Measurements from ENCODE around the gene TNS1.

Gene TNS1

DNA sequence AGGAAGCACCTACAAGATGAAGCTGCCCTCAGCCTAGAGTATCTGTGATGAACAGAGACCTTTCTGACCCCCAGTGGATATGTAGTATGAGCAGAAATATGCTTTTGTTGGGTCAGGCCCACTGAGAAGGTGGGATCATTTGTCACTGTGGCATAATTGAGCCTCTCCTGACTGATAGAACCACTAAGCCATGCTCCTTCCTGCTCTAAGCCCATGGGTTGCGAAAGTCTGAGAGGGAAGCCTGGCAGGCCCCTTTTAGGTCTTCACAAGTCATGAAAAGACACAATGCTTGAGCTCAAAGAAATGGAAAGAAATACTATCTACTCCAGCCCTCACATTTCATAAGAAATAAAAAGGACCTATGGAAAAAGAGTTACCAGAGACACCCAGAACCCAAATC is 127.7 kb downstream of the TNS1 start:
- Mint-ChIP-seq H3K27me3 (no peaks in the 10 kb centered on the region), H3K4me1 (no peaks in the 10 kb centered on the region), H3K4me3 (no peak overlapping the region), H3K27ac (no peak overlapping the region), H3K36me3 (ENCODE audit: low read depth) (no peaks in the 10 kb centered on the region), H3K9me3 (no peaks in the 10 kb centered on the region)
- no peak for ATAC-seq
- no peak for DNase-seq

DNA sequence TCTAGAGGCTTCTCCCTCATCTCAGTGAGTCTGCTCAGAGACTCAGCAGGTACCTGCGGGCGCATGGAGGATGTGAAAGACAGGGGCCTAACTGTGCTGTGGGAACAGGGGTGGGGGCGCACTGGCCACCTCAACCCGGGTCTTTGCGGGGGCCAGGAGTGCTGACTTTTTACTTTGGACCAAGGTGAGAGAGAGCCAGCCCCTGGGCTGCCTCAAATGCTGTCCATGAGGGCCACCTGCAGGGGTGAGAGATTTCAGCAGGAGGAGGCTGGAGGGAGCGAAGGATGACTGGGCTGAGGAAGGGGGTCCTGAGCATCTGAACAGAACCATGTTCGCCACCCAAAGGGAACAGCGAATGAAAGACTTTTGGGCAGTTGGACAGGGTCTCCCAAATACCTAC is 129.4 kb downstream of the TNS1 start:
- no peaks in the 10 kb centered on the region for H3K9me3 Mint-ChIP-seq
- DNase-seq (no peak), ATAC-seq (no peak)
- no peaks in the 10 kb centered on the region for H3K4me1 Mint-ChIP-seq
- no peaks in the 10 kb centered on the region for H3K27me3 Mint-ChIP-seq
- no peak overlapping the region for H3K4me3 Mint-ChIP-seq
- no peak overlapping the region for H3K27ac Mint-ChIP-seq
- H3K36me3 Mint-ChIP-seq (ENCODE audit: low read depth) = no peaks in the 10 kb centered on the region

DNA sequence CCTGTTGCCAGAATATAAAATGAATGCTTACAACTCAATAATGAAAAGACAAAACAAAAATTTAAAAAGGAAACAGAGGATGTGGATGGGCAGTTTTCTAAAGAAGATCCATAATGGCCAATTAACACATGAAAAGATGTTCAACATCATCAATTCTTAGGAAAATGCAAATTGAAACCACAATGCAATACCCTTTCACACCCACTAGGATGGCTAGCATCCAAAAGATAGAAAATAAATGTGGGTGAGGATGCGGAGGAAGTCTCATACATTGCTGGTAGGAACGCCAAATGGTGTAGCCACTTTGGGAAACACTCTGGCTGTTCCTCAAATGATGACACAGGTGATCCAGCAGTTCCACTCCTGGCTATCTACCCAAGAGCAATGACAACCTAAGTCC is 130.5 kb downstream of the TNS1 start:
- no peaks in the 10 kb centered on the region for H3K27me3 Mint-ChIP-seq
- H3K9me3 Mint-ChIP-seq = no peaks in the 10 kb centered on the region
- H3K27ac Mint-ChIP-seq = no peak overlapping the region
- no peak overlapping the region for H3K4me3 Mint-ChIP-seq
- no peaks in the 10 kb centered on the region for H3K4me1 Mint-ChIP-seq
- DNase-seq = no peak
- no peaks in the 10 kb centered on the region for H3K36me3 Mint-ChIP-seq (ENCODE audit: low read depth)
- no peak for ATAC-seq

DNA sequence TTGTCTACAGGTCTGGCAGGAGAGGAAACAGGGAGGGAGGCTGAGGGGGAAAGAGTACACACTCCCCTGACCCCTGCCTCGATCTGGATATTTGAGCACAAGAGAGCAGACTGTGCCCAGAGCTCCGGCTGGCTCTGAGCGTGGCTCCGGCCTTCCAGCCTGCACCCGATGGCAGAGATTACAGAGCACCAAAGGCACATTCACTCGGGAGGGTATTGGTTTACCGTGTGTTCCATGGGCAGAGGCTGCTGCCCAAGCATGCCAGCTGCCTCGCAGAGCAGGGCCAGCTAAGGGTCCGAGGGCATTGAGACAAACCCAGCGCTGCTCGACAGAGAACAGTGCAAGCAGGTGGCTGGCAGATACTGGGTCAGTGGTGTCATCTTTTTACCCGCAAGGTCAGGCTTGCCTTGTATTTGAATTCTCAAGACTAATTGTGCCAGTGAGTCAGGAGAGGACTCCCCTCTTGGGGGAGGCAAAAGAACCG is 132.2 kb downstream of the TNS1 start:
- no peak overlapping the region for H3K27ac Mint-ChIP-seq
- H3K4me3 Mint-ChIP-seq = no peak overlapping the region
- ATAC-seq (no peak), DNase-seq (no peak)
- H3K9me3 Mint-ChIP-seq = no peaks in the 10 kb centered on the region
- no peaks in the 10 kb centered on the region for H3K27me3 Mint-ChIP-seq
- H3K36me3 Mint-ChIP-seq (ENCODE audit: low read depth) = no peaks in the 10 kb centered on the region
- no peaks in the 10 kb centered on the region for H3K4me1 Mint-ChIP-seq

DNA sequence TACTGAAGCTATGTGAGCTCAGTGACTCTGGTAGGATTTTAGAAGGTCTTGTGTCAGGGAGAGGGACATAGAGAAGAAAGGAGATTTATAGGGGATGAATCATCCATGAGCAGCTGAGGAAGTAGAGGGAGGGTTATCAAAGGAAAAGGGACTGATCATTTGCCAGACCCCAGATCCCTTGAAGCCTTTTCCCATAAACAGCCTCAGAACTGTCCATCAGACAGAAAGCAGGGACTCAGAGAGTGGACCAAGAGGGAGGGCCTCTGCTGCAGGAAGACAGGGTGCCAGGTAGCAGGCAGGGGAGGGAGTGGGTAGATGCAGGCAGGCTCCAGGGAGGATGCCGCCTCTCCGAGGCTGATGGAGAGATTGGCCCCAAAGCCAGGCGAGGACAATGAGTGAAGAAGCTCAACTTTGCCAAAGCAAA is 133.9 kb downstream of the TNS1 start:
- H3K4me1 Mint-ChIP-seq = peaks cover 7% of the 10 kb centered on the region
- no peaks in the 10 kb centered on the region for H3K27me3 Mint-ChIP-seq
- no peak overlapping the region for H3K4me3 Mint-ChIP-seq
- DNase-seq (no peak), ATAC-seq (no peak)
- H3K27ac Mint-ChIP-seq = no peak overlapping the region
- H3K36me3 Mint-ChIP-seq (ENCODE audit: low read depth) = no peaks in the 10 kb centered on the region
- no peaks in the 10 kb centered on the region for H3K9me3 Mint-ChIP-seq

DNA sequence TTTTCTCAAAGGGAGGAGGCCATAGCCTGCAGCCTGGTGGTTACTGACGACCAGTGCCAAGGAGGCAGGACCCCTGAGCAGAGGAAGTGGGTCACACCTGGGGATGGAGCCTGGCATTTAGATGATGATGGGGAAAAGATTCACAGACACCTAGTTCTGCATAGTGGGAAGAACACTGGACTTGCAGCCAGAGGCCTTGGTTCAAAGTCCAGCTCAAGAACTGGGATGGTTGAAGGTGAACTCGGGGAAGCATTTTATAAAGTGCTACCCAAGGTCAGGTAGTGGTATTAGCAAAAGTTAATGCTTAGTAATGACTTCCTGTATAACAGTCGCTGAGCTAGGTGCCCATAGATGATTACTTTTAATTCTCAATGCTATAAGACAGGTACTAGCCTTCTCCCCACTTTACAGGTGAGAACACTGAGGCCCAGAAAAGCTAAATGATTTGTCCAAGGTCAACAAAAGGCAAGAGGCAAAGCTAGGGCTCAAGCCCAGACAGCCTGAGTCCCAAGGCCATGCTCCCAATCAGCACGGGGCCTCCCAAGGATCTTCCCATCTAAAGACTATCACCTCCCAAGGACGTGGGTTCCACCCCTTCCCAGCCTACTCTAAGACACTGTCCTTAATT is 134.4 kb downstream of the TNS1 start:
- H3K4me3 Mint-ChIP-seq = no peak overlapping the region
- H3K27ac Mint-ChIP-seq = no peak overlapping the region
- DNase-seq (no peak), ATAC-seq (no peak)
- H3K9me3 Mint-ChIP-seq = no peaks in the 10 kb centered on the region
- peaks cover 8% of the 10 kb centered on the region for H3K4me1 Mint-ChIP-seq
- H3K36me3 Mint-ChIP-seq (ENCODE audit: low read depth) = no peaks in the 10 kb centered on the region
- no peaks in the 10 kb centered on the region for H3K27me3 Mint-ChIP-seq

DNA sequence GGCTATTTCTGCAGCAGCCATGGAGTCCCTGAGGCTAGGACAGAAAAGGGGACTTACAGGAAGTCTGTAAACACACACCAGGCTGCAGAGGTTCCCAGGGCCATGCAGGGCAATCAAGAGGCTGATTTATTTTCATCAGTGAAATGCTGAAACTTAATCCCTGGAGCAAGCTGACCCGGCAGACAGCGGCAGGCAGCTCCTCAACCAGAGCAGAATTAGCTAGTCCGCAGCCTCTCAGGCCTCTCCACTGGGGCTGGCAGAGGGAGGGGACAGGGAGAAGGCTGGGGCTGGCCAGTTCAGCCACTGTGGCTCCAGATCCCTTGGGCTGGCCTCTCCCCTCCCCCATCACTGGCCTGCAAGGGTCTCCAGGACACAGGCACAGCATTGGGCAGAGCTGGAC is 136.3 kb downstream of the TNS1 start:
- H3K4me3 Mint-ChIP-seq = no peak overlapping the region
- H3K4me1 Mint-ChIP-seq = peaks cover 8% of the 10 kb centered on the region
- no peaks in the 10 kb centered on the region for H3K27me3 Mint-ChIP-seq
- ATAC-seq = no peak
- no peaks in the 10 kb centered on the region for H3K9me3 Mint-ChIP-seq
- DNase-seq = no peak
- no peaks in the 10 kb centered on the region for H3K36me3 Mint-ChIP-seq (ENCODE audit: low read depth)
- H3K27ac Mint-ChIP-seq = no peak overlapping the region

DNA sequence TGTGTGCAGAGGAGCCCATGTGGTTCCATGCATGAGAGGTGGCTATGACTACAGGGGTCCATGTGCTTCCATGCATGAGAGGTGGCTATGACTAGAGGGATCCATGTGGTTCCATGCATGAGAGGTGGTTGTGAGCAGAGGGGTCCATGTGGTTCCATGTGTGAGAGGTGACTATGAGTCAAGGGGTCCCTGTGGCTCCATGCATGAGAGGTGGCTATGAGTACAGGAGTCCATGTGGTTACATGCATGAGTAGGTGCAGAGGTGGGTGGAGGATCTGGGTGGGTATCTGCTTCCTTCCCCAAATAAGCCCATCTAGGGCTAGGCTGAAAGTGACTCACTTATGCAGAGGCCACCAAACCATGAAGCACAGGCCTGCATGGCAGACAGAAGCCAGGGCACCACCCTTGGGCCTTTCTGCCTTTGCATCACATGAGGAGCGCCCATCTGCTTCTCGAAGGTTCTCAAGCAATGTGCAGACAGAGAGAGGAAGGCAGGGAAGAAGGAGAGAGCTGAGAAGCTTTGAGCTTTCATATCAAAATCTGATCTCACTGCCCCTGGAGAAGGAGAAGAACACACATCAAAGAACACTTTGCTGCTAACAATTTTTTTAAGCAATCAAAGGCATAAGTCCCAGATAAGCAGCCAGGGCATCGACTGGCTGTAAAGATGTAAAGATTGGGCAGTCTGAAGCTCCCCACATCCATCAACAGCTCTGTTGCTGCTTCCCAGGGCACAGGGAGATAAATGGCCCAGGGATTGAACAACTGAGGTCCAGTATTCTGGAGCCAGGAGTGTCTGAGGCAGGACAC is 137.6 kb downstream of the TNS1 start:
- DNase-seq = peak; percentile 10
- Mint-ChIP-seq H3K9me3 (no peaks in the 10 kb centered on the region), H3K36me3 (ENCODE audit: low read depth) (no peaks in the 10 kb centered on the region), H3K4me1 (peaks cover 8% of the 10 kb centered on the region), H3K4me3 (no peak overlapping the region), H3K27me3 (no peaks in the 10 kb centered on the region), H3K27ac (no peak overlapping the region)
- ATAC-seq = peak; percentile 73

DNA sequence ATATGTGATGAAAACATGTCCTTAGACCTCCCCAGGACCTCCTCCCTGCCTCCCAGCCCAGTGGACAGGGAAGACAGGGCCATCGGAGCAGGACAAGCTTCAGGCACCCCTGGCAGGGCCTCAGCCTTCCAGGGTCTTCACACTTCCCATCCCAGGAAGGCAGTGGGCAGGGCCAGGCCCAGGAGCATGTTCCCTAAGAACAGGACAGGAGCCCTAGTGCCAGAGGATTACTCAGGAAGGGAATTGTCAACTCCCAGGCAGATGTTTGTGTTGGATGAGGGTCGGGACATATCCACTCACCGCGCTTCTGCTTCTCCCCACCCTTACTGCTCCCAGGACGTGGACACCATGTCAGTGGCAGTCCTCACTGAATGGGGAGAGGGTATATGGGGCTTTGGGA is 138.9 kb downstream of the TNS1 start:
- no peak overlapping the region for H3K27ac Mint-ChIP-seq
- peaks cover 8% of the 10 kb centered on the region for H3K4me1 Mint-ChIP-seq
- H3K36me3 Mint-ChIP-seq (ENCODE audit: low read depth) = no peaks in the 10 kb centered on the region
- ATAC-seq = no peak
- no peaks in the 10 kb centered on the region for H3K9me3 Mint-ChIP-seq
- no peaks in the 10 kb centered on the region for H3K27me3 Mint-ChIP-seq
- H3K4me3 Mint-ChIP-seq = no peak overlapping the region
- DNase-seq = no peak

DNA sequence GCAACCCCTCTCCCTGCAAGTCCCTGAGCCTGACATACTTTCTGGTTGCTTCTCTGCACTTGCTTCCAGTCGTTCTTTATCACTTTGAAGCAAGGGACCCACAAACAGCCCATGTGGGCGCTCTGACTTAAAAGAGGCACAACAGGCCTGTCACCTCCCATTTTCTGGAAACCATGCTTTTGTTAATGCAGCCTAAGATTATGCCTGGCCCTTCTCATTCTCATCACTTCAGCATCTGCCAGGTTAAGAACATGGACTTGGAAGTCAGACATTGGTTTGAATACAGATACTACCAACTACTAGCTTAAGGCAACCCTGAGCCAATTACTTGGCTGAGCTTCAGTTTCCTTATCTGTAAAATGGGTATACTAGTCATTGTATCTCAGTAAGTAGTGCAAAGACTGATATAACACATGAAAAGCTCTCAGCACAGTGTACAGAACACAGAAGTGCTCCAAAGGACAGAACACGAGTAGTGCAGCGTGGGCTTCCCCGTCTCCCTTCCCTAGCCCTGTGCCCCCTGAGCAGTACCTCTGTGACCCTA is 141.4 kb downstream of the TNS1 start:
- Mint-ChIP-seq H3K9me3 (no peaks in the 10 kb centered on the region), H3K4me1 (peaks cover 8% of the 10 kb centered on the region), H3K27me3 (no peaks in the 10 kb centered on the region), H3K4me3 (no peak overlapping the region), H3K36me3 (ENCODE audit: low read depth) (no peaks in the 10 kb centered on the region), H3K27ac (no peak overlapping the region)
- ATAC-seq = no peak
- DNase-seq = no peak

DNA sequence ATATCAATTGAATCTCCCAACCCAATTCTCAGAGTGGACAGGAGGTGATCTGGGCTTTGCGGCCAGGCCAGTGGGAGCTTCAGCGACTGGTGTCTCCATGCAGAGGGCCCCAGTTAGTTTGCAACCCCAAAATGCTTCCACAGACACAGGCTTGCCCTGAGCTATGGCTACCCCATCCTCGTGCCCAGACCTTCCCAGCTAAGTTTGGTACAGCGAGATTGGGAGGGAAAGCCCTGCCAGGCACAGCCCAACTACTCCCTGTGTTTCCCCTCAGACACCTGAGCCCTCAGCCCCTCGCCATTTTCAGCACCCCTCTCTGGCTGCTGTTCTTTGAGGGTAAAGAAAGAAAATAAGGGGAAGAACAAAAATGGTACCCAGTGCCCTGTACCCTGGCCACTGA is 142.9 kb downstream of the TNS1 start:
- Mint-ChIP-seq H3K36me3 (ENCODE audit: low read depth) (no peaks in the 10 kb centered on the region), H3K4me1 (peaks cover 5% of the 10 kb centered on the region), H3K27me3 (no peaks in the 10 kb centered on the region), H3K27ac (no peak overlapping the region), H3K4me3 (no peak overlapping the region), H3K9me3 (no peaks in the 10 kb centered on the region)
- no peak for DNase-seq
- no peak for ATAC-seq

DNA sequence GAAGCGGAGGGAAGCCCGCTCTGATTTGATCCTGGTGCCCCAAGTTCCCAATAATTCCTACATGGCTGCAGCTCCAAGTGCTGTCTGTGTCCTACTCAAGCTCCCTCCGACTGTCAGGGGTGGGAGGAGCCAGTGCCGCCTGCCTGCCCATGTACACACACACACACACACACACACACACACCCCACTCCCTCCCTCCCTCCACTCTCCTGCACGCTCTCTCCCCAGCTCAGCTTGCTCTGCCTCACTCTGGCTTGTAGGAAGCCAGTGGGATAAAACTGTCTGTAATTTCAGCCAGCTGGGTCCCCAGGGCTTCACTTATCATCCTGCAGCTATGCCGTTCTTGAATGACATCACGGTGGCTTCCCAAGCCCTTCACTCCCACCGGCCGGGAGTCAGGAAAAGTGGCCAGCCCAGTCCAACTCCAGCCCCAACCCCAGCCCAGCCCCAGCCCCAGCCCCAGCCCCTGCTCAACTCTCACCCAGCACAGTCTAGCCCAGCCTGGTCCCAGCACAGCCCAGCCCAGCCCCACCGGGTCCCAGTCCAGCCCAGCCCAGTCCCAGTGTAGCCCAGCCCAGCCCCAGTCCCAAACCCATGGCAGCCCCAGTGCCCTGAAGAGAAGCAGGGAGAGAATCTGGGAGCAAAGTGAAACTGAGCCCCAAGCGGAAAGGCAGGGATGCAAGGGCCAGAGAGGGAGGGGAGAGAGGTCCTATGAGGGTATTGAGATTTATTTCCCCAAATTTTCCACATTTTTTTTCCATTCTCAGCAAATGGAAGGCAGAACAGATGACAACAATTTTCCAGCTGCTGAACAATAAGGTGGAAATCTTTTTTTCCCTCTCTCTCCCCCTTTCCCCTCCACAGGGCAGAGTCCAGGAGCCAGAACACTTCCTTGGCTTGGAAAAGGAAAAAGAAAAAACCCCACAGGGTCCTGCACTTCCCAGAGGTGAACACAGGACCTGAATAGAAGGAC is 144.0 kb downstream of the TNS1 start:
- H3K27me3 Mint-ChIP-seq = no peaks in the 10 kb centered on the region
- DNase-seq = no peak
- no peak for ATAC-seq
- H3K27ac Mint-ChIP-seq = no peak overlapping the region
- peaks cover 2% of the 10 kb centered on the region for H3K4me1 Mint-ChIP-seq
- no peaks in the 10 kb centered on the region for H3K36me3 Mint-ChIP-seq (ENCODE audit: low read depth)
- H3K4me3 Mint-ChIP-seq = no peak overlapping the region
- no peaks in the 10 kb centered on the region for H3K9me3 Mint-ChIP-seq

DNA sequence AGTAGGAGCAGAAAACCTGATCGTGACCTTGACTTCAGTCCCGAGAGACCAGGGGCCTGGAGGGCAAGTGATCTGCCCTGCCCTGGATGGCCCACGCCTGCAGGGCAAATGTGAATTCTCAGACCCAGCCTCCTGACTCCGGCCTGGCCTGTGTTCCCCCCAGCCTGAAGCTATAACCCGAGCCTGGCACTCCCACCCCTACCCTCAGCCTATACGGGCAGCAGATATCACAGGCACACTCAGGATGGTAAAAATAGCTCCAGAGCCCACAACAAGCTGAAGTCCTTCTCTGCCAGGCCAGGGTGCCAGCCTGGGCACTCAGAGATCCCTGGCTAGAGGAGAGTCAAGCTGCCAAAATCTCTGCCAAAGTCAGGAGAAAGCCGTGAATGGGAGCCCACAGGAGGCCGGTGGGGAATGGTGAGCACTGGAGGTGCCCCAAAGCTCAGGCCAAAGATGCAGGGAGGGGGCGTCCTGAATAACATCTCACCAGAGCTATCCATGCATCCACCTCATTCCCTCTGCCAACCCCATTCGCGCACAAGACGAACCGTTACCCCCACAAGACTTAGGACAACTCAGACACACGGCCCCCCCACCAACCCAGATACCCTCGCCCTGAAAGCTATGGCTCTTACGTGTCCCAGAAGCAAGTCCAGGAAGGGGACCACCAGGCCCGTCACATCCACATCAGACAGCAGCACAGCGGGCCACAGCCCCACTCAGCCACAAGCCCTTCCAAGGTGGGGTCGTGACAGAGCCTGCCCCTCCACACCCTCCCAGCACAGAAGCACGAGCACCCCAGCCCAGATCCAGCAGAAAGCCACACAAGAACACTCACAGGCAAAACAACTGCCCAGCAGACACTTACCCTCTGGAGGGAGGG is 144.9 kb downstream of the TNS1 start:
- no peak overlapping the region for H3K27ac Mint-ChIP-seq
- no peak overlapping the region for H3K4me3 Mint-ChIP-seq
- no peaks in the 10 kb centered on the region for H3K4me1 Mint-ChIP-seq
- no peaks in the 10 kb centered on the region for H3K36me3 Mint-ChIP-seq (ENCODE audit: low read depth)
- ATAC-seq = no peak
- no peak for DNase-seq
- H3K9me3 Mint-ChIP-seq = no peaks in the 10 kb centered on the region
- H3K27me3 Mint-ChIP-seq = no peaks in the 10 kb centered on the region

DNA sequence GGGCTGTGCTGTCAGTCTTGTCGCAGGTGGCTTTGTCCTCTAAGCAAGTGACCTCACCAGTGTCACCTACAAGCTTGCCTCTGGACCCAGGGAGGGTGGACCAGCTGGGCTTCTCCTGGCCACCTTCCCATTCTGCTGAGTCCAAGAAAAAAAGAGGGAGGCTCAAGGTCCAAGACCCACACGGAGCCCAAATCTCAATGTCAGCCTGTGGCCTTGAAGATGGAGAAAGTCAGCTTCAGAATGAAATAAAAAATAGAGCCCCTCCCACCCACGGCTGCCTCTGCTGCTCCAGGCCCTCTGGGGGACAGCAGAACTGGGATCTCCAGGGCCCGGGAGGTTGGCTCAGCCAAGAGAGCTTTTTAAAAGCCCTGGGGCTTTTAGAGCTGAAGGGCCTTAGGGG is 145.9 kb downstream of the TNS1 start:
- Mint-ChIP-seq H3K36me3 (ENCODE audit: low read depth) (no peaks in the 10 kb centered on the region), H3K9me3 (no peaks in the 10 kb centered on the region), H3K4me3 (no peak overlapping the region), H3K4me1 (no peaks in the 10 kb centered on the region), H3K27ac (no peak overlapping the region), H3K27me3 (no peaks in the 10 kb centered on the region)
- ATAC-seq (no peak), DNase-seq (no peak)
